Left lobe of liver (tissue), 2 donors: ENCODE results near the gene HBE1. TPM values are rescaled to one million over a fixed set of nuclear protein-coding genes. Genes with fewer than 3 reads are reported as not detected.
"Not testable (repeated sequence)": the region's sequence is repeated elsewhere in the genome, so short reads cannot be mapped to it uniquely, and the experiment has no call there.

Source experiments
- ATAC-seq: fragments of 200-7000 bp; cut with Tn5 transposase; one replicate; pipeline ENCODE4 v1.9.1; 2020; ENCODE audit warnings: mild to moderate bottlenecking, moderate library complexity
- DNase-seq: peaks from one replicate; pipeline ENCODE4 v3.0.0-alpha.2; 2020; ENCODE audit warnings: low spot score
- total RNA-seq: library from RNA; stranded (reverse); gene quantifications from one replicate; pipeline ENCODE4 v1.2.1, GENCODE V29; 2021
- donor health status: DM: no; HTN: no; CAD: no; lungs with moderate emphysema.
- donor health status: DM: no; HTN: yes; CAD: no.

Gene HBE1
- total RNA-seq, 1 donor from 2014 or later = 1.9 TPM

DNA sequence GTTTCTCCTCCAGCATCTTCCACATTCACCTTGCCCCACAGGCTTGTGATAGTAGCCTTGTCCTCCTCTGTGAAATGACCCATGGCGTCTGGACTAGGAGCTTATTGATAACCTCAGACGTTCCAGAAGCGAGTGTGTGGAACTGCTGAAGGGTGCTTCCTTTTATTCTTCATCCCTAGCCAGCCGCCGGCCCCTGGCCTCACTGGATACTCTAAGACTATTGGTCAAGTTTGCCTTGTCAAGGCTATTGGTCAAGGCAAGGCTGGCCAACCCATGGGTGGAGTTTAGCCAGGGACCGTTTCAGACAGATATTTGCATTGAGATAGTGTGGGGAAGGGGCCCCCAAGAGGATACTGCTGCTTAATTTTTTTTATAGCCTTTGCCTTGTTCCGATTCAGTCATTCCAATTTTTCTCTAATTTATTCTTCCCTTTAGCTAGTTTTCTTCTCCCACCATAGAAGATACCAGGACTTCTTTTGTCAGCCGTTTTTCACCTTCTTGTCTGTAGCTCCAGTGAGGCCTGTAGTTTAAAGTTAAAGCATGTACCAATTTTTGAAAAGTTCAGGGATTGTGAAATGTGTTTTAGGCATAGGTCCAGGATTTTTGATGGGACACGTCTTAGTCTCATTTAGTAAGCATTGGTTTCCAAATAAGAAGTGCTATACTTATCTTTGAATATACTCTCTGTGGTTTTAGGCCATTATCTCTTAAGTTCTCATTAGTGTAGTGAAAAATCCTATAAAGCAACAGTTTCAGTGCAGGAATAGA, 14.9 kb downstream of the HBE1 start, which contains the start of gene HBG2:
TSS of gene HBG2 (minus strand) at position 136 of the 768 bp plus-strand sequence. CDS start at position 83, 53 bp downstream.
- DNase-seq, ATAC-seq: not testable (repeated sequence)

DNA sequence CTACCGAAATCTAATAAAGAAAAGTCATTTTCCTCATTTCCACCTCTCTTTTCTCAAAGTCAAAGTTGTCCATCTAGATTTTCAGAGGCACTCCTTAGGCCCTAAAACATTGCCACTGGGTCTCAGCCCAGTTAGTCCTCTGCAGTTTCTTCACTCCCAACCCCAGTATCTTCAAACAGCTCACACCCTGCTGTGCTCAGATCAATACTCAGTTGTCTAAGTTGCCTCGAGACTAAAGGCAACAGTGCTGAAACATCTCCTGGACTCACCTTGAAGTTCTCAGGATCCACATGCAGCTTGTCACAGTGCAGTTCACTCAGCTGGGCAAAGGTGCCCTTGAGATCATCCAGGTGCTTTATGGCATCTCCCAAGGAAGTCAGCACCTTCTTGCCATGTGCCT, 15.7 kb downstream of the HBE1 start:
- not testable (repeated sequence) for ATAC-seq, DNase-seq

DNA sequence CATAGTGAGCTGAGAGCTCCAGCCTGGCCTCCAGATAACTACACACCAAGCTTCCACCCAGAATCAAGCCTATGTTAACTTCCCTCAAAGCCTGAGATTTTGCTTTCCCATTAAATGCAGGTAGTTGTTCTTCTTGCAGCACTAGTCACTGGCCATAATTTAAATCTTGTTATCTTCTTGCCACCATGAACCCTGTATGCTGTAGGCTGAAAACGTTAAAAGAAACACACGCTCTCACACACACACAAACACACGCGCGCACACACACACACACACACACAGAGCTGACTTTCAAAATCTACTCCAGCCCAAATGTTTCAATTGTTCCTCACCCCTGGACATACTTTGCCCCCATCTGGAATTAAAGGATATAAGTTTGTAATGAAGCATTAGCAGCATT, 16.3 kb downstream of the HBE1 start:
- ATAC-seq, DNase-seq: not testable (repeated sequence)

DNA sequence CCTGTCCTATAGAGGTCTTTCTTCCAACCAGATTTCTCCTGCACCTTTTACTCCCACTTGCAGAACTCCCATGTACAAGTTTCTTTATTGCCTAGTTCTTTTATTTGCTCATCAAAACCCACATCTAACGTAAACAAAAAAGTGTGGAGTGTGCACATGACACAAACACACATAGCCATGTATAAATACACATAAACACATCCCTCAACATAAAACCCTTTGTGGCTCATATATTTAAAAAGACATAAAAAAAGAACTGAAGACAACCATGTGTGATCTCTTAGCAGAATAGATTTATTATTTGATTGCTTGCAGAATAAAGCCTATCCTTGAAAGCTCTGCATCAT, 16.9 kb downstream of the HBE1 start:
- DNase-seq (no peak), ATAC-seq (no peak)

DNA sequence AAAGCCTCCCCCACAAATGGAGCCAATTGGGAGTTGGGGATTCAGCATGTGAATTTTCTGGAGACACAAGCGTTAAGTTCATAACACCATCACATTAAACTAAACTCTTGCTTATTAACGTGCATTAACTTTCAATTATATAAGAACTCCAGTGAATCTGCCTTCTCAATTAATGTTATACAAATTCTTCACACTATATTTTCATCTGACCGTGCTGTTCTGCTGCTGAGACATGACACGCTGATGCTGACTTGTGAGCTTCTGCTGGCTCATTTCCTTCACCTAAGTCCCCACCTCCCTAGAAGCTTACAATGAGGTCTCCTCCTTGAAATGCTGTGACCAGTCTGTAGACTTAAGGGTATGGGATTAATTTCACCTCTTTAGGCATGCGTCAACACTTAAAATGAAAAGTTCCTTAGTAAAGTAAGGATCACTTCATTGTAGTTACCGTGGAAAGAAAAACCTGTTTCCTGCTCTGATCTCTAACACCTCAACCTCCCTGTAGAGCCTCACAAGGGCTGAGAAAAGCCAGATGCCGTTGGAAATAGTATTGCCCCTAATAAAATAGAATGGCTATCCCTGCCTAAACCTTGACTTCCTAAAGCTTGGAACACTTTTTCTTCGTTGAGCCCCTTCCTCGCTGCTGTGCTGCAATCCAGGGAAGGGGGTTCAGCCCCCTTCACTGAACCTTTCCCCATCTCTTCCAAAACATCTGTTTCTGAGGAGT, 17.4 kb downstream of the HBE1 start:
- no peak for ATAC-seq
- DNase-seq = no peak

DNA sequence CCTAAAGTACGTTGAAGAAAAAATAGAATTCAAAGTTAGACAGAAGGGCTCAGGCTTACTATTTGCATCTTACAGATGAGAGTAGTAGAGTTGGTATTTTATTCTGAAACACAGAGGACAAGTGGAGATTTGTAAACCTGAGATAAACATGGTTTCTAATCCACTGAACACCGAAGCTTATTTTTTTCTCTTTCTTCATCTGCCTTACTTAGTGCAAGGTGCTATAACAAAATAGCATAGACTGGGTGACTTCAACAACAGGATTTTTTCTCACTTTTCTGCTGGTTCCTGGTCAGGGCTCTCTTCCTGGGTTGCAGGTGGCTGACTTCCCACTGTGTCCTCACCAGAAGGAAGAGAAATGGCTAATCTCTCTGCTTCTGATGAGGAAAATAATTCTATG, 18.0 kb downstream of the HBE1 start:
- DNase-seq (no peak), ATAC-seq (no peak)

DNA sequence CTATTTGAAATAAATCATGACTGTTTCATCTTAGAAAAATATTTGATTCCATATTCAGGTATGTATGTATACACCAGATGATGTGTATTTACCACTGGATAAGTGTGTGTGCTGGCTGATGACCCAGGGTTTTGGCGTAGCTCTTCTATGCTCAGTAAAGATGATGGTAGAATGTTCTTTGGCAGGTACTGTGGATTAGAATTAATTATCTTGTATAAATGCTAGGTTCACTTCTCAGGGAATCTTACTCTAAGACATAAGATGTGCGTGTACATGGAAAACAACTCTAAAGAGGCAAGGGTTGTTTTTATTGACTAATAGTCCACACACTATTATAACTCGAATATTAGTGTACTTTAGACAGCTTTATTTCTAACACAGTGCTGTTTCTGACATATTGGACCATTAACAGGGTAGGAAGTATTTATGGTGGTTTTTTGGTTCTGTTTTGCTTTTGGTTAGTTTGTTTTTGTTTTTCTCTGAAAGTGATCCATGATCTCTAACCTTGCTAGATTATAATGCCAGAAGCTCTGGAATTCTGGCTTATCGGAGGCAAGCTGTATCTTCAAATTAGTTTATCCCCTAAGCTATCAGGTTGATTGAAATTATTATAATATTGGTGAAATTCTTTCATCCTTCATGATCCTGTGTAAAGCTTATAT, 19.1 kb downstream of the HBE1 start:
- DNase-seq (no peak), ATAC-seq (no peak)

DNA sequence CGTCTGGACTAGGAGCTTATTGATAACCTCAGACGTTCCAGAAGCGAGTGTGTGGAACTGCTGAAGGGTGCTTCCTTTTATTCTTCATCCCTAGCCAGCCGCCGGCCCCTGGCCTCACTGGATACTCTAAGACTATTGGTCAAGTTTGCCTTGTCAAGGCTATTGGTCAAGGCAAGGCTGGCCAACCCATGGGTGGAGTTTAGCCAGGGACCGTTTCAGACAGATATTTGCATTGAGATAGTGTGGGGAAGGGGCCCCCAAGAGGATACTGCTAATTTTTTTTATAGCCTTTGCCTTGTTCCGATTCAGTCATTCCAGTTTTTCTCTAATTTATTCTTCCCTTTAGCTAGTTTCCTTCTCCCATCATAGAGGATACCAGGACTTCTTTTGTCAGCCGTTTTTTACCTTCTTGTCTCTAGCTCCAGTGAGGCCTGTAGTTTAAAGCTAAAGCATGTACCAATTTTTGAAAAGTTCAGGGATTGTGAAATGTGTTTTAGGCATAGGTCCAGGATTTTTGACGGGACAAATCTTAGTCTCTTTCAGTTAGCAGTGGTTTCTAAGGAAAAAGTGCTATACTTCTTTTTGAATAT, 19.8 kb downstream of the HBE1 start, which contains the start of gene HBG1:
TSS of gene HBG1 (minus strand) at position 51 of the 590 bp plus-strand sequence. CDS start 53 bp downstream, outside the sequence.
- peak; percentile 36 for ATAC-seq
- DNase-seq = not testable (repeated sequence)

DNA sequence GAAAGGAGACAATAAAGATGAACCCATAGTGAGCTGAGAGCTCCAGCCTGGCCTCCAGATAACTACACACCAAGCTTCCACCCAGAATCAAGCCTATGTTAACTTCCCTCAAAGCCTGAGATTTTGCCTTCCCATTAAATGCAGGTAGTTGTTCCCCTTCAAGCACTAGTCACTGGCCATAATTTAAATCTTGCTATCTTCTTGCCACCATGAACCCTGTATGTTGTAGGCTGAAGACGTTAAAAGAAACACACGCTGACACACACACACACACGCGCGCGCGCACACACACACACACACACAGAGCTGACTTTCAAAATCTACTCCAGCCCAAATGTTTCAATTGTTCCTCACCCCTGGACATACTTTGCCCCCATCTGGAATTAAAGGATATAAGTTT, 21.2 kb downstream of the HBE1 start:
- DNase-seq, ATAC-seq: not testable (repeated sequence)

DNA sequence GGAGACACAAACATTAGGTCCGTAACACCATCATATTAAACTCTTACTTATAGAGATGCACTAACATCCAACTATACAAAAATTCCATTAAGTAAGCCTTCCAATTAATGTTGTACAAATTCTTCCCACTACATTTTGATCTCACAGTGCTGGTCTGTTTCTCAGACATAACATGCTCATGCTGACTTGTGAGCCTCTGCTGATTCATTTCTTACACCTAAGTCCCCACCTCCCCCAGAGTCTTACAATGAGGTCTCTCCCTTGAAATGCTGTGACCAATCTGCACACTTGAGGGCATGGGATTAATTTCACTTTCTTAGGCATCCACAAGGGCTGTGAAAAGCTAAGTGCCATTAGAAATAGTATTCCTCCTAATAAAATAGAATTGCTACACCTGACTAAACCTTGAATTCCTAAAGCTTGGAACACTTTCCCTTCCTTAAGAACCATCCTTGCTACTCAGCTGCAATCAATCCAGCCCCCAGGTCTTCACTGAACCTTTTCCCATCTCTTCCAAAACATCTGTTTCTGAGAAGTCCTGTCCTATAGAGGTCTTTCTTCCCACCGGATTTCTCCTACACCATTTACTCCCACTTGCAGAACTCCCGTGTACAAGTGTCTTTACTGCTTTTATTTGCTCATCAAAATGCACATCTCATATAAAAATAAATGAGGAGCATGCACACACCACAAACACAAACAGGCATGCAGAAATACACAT, 22.1 kb downstream of the HBE1 start:
- no peak for ATAC-seq
- no peak for DNase-seq

DNA sequence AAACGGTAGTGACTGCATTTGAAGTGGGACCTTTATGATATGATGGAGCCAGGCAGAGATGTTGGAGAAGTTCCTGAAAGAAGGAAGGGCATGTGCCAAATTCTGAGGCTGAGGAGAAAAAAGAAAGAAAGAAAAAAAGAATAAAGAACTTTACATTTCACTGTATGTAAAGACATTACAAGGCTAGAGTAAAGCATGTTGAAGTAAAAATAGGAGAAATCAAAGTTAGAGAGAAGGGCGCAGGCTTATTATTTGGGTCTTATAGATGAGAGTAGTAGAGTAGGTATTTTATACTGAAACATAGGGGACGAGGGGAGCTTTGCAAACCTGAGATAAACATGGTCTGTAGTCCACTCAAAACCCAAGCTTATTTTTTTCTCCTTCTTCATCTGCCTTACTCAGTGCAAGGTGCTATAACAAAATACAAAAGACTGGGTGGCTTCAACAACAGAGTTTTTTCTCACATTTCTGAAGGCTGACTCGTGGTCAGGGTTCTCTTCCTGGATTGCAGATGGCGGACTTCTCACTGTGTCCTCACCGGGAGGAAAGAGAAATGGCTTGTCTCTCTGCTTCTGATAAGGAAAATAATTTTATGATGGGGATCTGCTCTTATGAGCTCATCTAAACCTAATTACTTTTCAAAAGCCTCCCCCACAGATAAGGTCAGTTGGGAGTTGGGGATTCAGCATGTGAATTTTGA, 22.8 kb downstream of the HBE1 start:
- ATAC-seq (no peak), DNase-seq (no peak)

DNA sequence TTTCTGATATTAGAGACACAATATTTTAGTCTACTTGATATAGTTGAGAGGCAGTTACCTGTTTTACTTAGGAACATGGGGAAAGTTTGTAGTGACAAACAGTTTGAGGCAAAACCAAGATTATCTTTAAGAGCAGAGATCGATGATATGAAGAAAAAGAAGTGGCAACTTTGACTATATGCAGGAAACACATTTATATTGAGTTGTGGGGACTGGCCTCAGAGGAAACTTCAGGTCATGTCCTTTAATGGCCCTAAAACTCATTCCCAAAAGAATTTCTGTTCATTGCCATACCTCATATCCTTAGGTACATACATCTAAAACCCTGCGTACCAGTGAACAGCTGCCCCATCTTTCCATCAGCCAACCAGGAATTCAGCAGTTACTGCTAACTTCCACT, 24.6 kb downstream of the HBE1 start:
- DNase-seq = no peak
- ATAC-seq = no peak

DNA sequence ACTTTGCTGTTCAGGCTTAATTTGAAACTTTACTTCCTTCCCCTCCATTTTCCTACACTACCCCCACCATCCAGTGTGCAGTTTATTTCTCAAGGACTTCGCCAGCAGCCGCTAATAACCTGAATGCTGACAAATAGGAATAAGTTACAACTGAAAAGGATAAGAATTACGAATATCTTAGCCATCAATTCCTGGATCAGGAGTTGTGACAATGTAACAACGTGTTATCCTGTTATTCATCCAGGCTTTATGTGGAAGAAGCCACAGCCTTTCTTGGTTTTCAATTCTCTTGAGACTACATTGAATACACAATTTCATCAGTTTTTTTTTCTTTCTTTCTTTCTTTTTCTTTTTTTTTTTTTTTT, 25.9 kb downstream of the HBE1 start:
- DNase-seq (no peak), ATAC-seq (no peak)

DNA sequence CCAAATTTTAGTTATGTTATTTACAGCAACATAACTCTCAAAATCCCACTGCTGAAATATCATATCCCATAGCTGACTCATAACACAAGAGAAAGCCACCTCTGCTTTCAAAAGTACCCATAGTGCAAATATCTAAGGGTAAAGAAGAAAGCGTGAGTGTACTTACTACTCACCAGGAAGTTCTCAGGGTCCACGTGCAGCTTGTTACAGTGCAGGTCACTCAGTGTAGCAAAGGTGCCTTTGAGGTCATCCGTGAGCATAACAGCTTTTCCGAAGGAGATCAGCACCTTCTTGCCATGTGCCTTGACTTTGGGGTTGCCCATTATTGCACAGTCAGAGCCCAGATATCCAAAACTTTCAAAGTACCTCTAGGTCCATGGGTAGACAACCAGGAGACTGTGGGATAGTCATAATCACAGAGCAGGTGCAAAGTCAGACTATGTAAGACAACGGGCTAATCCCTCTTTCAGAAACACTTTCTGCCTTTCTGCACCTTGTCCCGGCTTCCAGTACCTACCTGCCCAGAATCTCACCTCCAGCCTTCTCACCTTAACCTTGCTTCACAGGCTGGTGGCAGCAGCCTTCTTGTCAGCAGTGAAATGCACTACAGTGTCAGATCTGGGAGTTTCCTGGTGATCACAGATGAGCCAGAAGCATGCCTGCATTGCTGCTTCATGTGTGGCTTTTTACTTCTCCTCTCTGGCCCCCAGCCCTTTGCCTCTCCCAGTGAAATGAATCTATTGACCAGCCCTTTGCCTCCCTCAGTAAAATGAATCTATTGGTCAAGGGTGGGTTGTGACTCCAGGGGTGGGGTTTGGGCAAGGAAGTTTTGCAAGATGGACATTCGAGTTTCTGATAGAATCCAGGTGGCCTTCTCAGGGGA, 26.6 kb downstream of the HBE1 start:
- DNase-seq (no peak), ATAC-seq (no peak)

DNA sequence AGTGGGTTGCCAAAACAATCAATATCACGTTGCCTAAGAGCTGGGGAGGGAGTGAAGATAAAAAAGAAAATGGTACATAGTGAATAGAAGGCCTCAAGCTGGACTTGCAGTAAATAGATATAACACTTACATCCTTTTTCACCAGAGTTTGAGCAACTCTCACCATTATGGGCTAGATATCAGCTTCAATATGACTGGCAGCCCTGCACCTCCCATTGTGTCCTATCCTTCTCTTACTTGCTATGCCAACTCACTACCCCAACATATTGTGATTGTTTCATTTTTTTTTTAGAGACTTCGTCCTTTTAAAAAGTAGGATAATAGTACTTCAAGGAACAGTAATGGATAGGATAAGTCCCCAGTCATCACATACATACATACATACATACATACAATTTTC, 27.5 kb downstream of the HBE1 start:
- no peak for ATAC-seq
- DNase-seq = no peak

DNA sequence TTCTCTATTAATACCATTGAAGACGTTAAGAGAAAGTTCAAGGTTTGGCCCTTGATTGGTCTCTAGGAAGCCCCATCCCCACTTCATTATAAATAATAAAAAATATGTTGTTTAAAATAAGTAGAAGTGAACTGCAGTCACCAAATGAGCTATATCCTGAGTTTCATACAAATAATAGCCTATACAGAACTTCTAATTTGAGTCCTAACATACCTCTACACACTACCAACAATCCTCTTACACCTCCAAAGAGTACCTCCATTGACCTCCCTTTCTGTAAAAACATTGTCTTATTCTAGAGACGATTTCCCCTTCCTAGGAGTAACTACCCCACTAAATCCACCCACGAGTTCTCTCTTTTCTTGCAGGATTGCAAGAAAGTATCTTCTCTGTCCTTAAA, 28.3 kb downstream of the HBE1 start:
- ATAC-seq = no peak
- no peak for DNase-seq

DNA sequence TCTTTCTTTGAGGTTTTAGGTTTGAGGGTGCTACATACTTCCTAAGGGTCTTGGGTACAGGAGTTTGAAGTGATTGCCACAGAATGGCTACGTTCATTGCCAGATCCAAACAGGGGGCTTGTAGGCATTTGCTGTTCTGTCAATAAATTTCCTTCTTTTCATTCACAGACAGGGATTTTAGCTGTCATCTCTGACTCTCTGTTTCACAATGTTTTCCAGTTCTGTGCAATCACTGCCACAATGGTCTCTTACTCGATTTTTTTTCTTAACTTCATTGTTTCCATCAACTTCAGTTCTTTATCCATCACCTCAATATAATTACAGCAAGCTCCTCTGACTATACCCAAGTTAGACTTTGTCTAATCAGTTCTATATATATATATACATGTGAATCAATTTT, 29.3 kb downstream of the HBE1 start:
- ATAC-seq (no peak), DNase-seq (no peak)

DNA sequence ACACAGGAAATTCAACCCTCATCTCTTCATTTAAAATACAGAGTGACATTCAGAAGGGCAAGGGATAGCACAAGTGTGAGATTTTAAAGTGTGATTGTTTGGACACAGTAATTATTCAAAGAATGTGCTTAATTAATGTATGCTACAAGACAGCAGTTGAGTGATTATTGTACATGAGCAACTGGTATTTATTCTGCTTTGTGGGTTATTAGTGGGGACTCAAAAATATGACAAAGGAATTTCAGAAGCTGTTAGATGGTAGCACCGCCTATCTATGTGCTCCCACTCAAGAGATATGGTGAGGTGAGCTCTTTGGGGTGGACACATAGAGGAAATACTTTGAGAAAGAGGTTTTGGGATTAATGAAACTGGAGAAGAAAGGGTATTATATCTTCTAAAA, 29.7 kb downstream of the HBE1 start:
- no peak for DNase-seq
- ATAC-seq = no peak

DNA sequence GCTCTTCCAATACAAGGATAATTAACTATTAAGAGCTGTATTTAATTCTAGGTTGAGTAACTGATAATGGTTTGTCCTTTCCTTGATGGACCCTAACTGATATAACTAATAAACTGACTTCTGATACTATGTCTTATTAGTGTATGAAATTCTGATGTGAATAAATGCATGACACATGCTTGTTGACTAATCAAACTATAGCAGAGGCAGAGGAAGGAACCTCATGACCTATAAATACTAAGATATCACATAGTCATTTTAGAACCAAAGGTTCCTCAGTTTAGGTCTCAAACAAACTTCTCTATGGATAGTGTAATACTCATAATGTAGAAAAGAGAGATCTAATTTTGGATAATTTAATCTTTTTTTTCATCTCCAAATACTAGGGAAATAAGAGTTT, 30.7 kb downstream of the HBE1 start:
- ATAC-seq (no peak), DNase-seq (no peak)
